Neuronal stem cell (in vitro differentiated cells): ENCODE measurements around the gene ANTXR1.

Source experiments
- DNase-seq: peaks from one replicate; pipeline ENCODE4 v3.0.0-alpha.2; 2013; ENCODE audit warnings: low spot score
- H2AFZ ChIP-seq: one replicate; pipeline ENCODE4 v1.6.1; 2013; ENCODE audit warnings: mild to moderate bottlenecking, low read length, inconsistent platforms
- H2AK5ac ChIP-seq: 2 replicates; pipeline ENCODE4 v1.6.1; 2013; ENCODE audit warnings: low read depth, mild to moderate bottlenecking, inconsistent platforms, low read length, moderate library complexity, mixed read lengths
- H2BK120ac ChIP-seq: 2 replicates; pipeline ENCODE4 v1.6.1; 2013; ENCODE audit warnings: low read depth, mild to moderate bottlenecking, inconsistent platforms, low read length, moderate library complexity, mixed read lengths
- H2BK12ac ChIP-seq: one replicate; pipeline ENCODE4 v1.6.1; 2013; ENCODE audit warnings: low read length, inconsistent platforms
- H2BK15ac ChIP-seq: 2 replicates; pipeline ENCODE4 v1.6.1; 2013; ENCODE audit warnings: mild to moderate bottlenecking, low read length, inconsistent platforms, mixed read lengths
- H2BK5ac ChIP-seq: one replicate; pipeline ENCODE4 v1.6.1; 2013; ENCODE audit warnings: inconsistent platforms, mild to moderate bottlenecking, low read length, moderate library complexity
- H3K14ac ChIP-seq: one replicate; pipeline ENCODE4 v1.6.1; 2013; ENCODE audit warnings: low read length, inconsistent platforms
- H3K18ac ChIP-seq: 2 replicates; pipeline ENCODE4 v1.6.1; 2013; ENCODE audit warnings: low read length, inconsistent platforms
- H3K23ac ChIP-seq: 2 replicates; pipeline ENCODE4 v1.6.1; 2013; ENCODE audit warnings: low read depth, mild to moderate bottlenecking, mixed read lengths, low read length, inconsistent platforms; ENCODE audit not compliant: poor library complexity
- H3K27ac ChIP-seq: replicated peaks from 3 replicates; pipeline ENCODE4 v1.5.1; 2013; ENCODE audit warnings: low read length, inconsistent platforms
- H3K27me3 ChIP-seq, 3 experiments: 2 replicates each; pipeline ENCODE4 v1.6.1; 2013; ENCODE audit warnings: low read length in 3 of 3, mild to moderate bottlenecking in 2 of 3, inconsistent platforms in 1 of 3, low read depth in 1 of 3, mixed read lengths in 1 of 3, moderate library complexity in 1 of 3; ENCODE audit not compliant: control insufficient read depth in 3 of 3, insufficient read depth in 3 of 3
- H3K36me3 ChIP-seq, 2 donors: replicated peaks in 1 of 2; 2 replicates each; pipeline ENCODE4 v1.6.1; 2013; ENCODE audit warnings: low read length in 2 of 2; ENCODE audit not compliant: control insufficient read depth in 2 of 2, insufficient read depth in 2 of 2
- H3K4ac ChIP-seq: 2 replicates; pipeline ENCODE4 v1.6.1; 2013; ENCODE audit warnings: inconsistent platforms, mild to moderate bottlenecking, low read length, moderate library complexity
- H3K4me1 ChIP-seq, 2 donors: 1 replicate in 1 of 2; 2 replicates in 1 of 2; pipeline ENCODE4 v1.6.1; 2013; ENCODE audit warnings: low read length in 2 of 2, low read depth in 1 of 2; ENCODE audit not compliant: control insufficient read depth in 2 of 2, insufficient read depth in 1 of 2
- H3K4me2 ChIP-seq: one replicate; pipeline ENCODE4 v1.6.1; 2013; ENCODE audit warnings: mild to moderate bottlenecking, low read length, inconsistent platforms; ENCODE audit not compliant: insufficient read depth, poor library complexity, severe bottlenecking
- H3K4me3 ChIP-seq, 2 donors: 2 replicates each; pipeline ENCODE4 v1.5.1; 2013; ENCODE audit warnings: low read length in 2 of 2, mild to moderate bottlenecking in 2 of 2, inconsistent platforms in 1 of 2, moderate library complexity in 1 of 2
- H3K79me1 ChIP-seq: one replicate; pipeline ENCODE4 v1.6.1; 2013; ENCODE audit warnings: low read depth, mild to moderate bottlenecking, inconsistent platforms, low read length, moderate library complexity
- H3K9ac ChIP-seq: one replicate; pipeline ENCODE4 v1.6.1; 2013; ENCODE audit warnings: mild to moderate bottlenecking, low read depth, low read length, inconsistent platforms; ENCODE audit not compliant: poor library complexity
- H3K9me3 ChIP-seq, 2 donors: replicated peaks in 1 of 2; 2 replicates each; pipeline versions ENCODE3 to v1.6.1; 2013; ENCODE audit warnings: low read length in 2 of 2, mild to moderate bottlenecking in 2 of 2, inconsistent platforms in 1 of 2, low read depth in 1 of 2, mixed read lengths in 1 of 2, moderate library complexity in 1 of 2; ENCODE audit not compliant: control insufficient read depth in 2 of 2, insufficient read depth in 1 of 2
- H4K8ac ChIP-seq: one replicate; pipeline ENCODE4 v1.6.1; 2013; ENCODE audit warnings: low read depth, mild to moderate bottlenecking, inconsistent platforms, low read length, moderate library complexity
- H4K91ac ChIP-seq: one replicate; pipeline ENCODE4 v1.6.1; 2013; ENCODE audit warnings: low read length, low read depth, mild to moderate bottlenecking, inconsistent platforms; ENCODE audit not compliant: poor library complexity
- WGBS, 2 donors: extraction: QIAGEN DNeasy Blood & Tissue Kit; methylation state at CpG; one replicate each; pipeline ENCODE4 v1.1.7; 2013; ENCODE audit warnings: missing lambda C conversion rate in 2 of 2, mixed read lengths in 1 of 2; ENCODE audit not compliant: insufficient read length in 2 of 2, insufficient replicate concordance in 1 of 2; ENCODE audit errors: extremely low coverage in 2 of 2; 5-methylcytosine and 5-hydroxymethylcytosine counted together

The ANTXR1 gene

GRCh38 chr2:68987021-68987503 is 25.9 kb upstream of the ANTXR1 start:
- no peak overlapping the region for H3K9ac ChIP-seq
- H3K9me3 ChIP-seq = no peaks in the 10 kb centered on the region
- H3K23ac ChIP-seq = no peak overlapping the region
- H2AFZ ChIP-seq = no peak overlapping the region
- H3K18ac ChIP-seq = no peak overlapping the region
- no peak overlapping the region for H3K4me2 ChIP-seq
- H3K4me1 ChIP-seq = no peaks in the 10 kb centered on the region
- no peaks in the 10 kb centered on the region for H3K36me3 ChIP-seq
- H4K91ac ChIP-seq = no peak overlapping the region
- H3K27ac ChIP-seq = no peak overlapping the region
- H2BK120ac ChIP-seq = no peak overlapping the region
- H4K8ac ChIP-seq = no peak overlapping the region
- peaks cover 0 to 2% (median 0%) of the 10 kb centered on the region in 3 experiments for H3K27me3 ChIP-seq
- H3K4me3 ChIP-seq = no peak overlapping the region
- H2BK15ac ChIP-seq = no peak overlapping the region
- no peak overlapping the region for H2BK12ac ChIP-seq
- no peak overlapping the region for H2AK5ac ChIP-seq
- no peaks in the 10 kb centered on the region for H3K79me1 ChIP-seq
- H2BK5ac ChIP-seq = no peak overlapping the region
- DNase-seq = no peak
- WGBS, 2 donors = no CpG with 5 or more reads among the region's 5 CpGs
- no peak overlapping the region for H3K4ac ChIP-seq
- H3K14ac ChIP-seq = no peak overlapping the region

- Histone ChIP-seq H4K91ac (no peak overlapping the region), H2BK120ac (no peak overlapping the region), H3K14ac (no peak overlapping the region), H3K36me3 (no peaks in the 10 kb centered on the region), H3K4me2 (no peak overlapping the region), H2BK5ac (no peak overlapping the region), H3K27me3 (peaks cover 0 to 5% (median 0%) of the 10 kb centered on the region in 3 experiments), H3K9ac (no peak overlapping the region), H3K4me1 (no peaks in the 10 kb centered on the region), H3K27ac (no peak overlapping the region), H2AK5ac (no peak overlapping the region), H3K4me3 (no peak overlapping the region), H2BK12ac (no peak overlapping the region), H3K18ac (no peak overlapping the region), H2BK15ac (no peak overlapping the region), H4K8ac (no peak overlapping the region), H3K23ac (no peak overlapping the region), H3K4ac (no peak overlapping the region), H3K79me1 (no peaks in the 10 kb centered on the region), H2AFZ (no peak overlapping the region), H3K9me3 (no peaks in the 10 kb centered on the region)
- DNase-seq = no peak
- no CpG with 5 or more reads among the region's 5 CpGs for WGBS, 2 donors
Observed at GRCh38 chr2:68989035-68989434, 23.9 kb upstream of the ANTXR1 start.

DNA sequence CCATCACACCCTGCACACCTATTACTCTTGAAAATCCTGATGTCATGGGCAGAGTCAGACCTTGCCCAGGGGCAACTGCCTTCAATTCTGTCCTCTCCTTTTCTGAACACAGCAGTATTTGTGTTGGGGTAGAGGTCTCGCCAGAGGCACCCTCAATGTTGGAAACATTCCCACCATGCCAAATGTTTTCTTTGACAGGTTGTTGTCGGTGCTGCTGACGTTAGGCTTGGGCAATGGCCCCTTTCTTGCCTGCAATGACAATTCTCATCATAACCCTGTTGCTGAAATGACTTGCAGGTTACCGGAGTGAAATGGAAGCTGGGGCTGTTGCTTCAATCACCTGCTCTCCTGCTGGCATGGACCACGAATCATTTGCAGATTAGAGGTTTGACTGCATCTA is 20.6 kb upstream of the ANTXR1 start:
- no peak for DNase-seq
- H2BK12ac ChIP-seq = no peak overlapping the region

DNA sequence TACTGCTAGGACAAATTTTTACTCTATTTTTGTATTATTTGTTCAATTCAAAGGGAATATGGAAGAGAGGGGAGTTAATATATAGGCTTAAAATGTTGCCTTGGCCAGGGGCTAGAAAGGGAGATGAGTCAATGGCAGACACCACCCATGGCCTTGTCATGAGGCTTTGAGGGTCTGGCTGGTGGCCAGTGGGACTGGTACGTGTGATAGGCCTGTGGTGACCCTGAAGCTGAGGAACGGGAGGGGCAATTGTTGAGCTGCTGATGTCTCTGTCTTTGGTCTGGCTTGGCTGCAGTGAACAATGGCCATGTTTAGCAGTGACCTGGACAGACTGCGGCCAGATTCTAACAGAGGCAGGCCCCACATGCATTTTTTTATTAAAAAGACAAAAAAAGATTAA is 20.0 kb upstream of the ANTXR1 start:
- no peak overlapping the region for H2BK120ac ChIP-seq
- DNase-seq = no peak

More for the DNA sequence above, 20.6 kb upstream of the ANTXR1 start:
- Histone ChIP-seq H3K4ac (no peak overlapping the region), H4K8ac (no peak overlapping the region), H2AK5ac (no peak overlapping the region), H2AFZ (no peak overlapping the region), H3K18ac (no peak overlapping the region), H3K9me3 (no peaks in the 10 kb centered on the region), H2BK5ac (no peak overlapping the region), H3K9ac (no peak overlapping the region), H3K36me3 (no peaks in the 10 kb centered on the region), H3K79me1 (no peaks in the 10 kb centered on the region), H4K91ac (no peak overlapping the region), H2BK120ac (no peak overlapping the region), H3K23ac (no peak overlapping the region), H3K14ac (no peak overlapping the region), H3K27ac (no peak overlapping the region), H3K27me3 (peaks cover 0 to 5% (median 0%) of the 10 kb centered on the region in 3 experiments), H3K4me2 (no peak overlapping the region), H2BK15ac (no peak overlapping the region), H3K4me3 (no peak overlapping the region), H3K4me1 (no peaks in the 10 kb centered on the region)
- no CpG with 5 or more reads among the region's 5 CpGs for WGBS, 2 donors

More for the DNA sequence above, 20.0 kb upstream of the ANTXR1 start:
- Histone ChIP-seq H2BK12ac (no peak overlapping the region), H3K27me3 (peaks cover 0 to 5% (median 0%) of the 10 kb centered on the region in 3 experiments), H3K18ac (no peak overlapping the region), H4K91ac (no peak overlapping the region), H3K79me1 (no peaks in the 10 kb centered on the region), H2AFZ (no peak overlapping the region), H2AK5ac (no peak overlapping the region), H3K4me2 (no peak overlapping the region), H2BK5ac (no peak overlapping the region), H3K36me3 (no peaks in the 10 kb centered on the region), H4K8ac (no peak overlapping the region), H3K4me3 (peak overlapping the region in 1 of 2 donors; percentile 33), H3K14ac (no peak overlapping the region), H3K9ac (no peak overlapping the region), H3K4me1 (no peaks in the 10 kb centered on the region), H2BK15ac (no peak overlapping the region), H3K9me3 (no peaks in the 10 kb centered on the region), H3K27ac (no peak overlapping the region), H3K4ac (no peak overlapping the region), H3K23ac (no peak overlapping the region)
- no CpG with 5 or more reads among the region's 3 CpGs for WGBS, 2 donors
